ENCODE results near the gene C4orf50. TPM values are rescaled to one million over a fixed set of nuclear protein-coding genes. Genes with fewer than 3 reads are reported as not detected.
A peak's percentile ranks its signal among the peaks of the same experiment; 100 is the strongest.

Gene C4orf50
- total and polyA plus RNA-seq, 2 of the 8 experiments (the other 6 are each of a cell fraction or from before 2014, with no cell fraction given), result 0.08 to 0.22 TPM

DNA sequence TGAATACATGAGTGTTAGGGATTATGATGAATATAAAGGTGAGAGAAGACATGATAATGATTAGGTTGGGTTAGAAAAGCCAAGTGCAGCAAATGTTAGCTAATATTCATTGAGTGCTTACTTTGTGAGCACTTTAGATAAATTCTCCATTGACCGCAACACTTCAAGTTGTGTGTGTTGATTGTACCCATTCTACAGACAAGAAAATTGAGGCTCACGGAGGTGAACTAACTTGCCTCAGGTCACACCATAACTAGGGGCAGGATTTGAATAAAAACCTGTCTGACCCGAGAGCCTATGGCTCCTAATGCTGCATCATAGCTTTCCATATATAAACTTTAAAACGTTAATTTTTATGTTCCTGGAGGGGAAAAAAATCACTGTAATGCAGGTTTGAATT, 15.2 kb upstream of the C4orf50 start:
- no peak overlapping the region for H2BK20ac ChIP-seq (ENCODE audit: low read length)
- no peak overlapping the region for H2BK5ac ChIP-seq (ENCODE audit: low read depth, low read length)
- H2BK120ac ChIP-seq (replicated peaks; ENCODE audit: low read depth, low read length), result no peak overlapping the region
- H2AFZ ChIP-seq (ENCODE audit: low read length), result no peak overlapping the region
- no peak for FAIRE-seq
- no peak for DNase-seq (ENCODE audit: low read depth in 1 of 2, low spot score in 2 of 2)
- TF ChIP-seq TAF7 (optimal IDR thresholded peaks at IDR 0.05; ENCODE audit: borderline replicate concordance, low read depth, low read length) (no peak), KDM1A (IDR thresholded peaks at IDR 0.05; ENCODE audit: borderline replicate concordance, low read length) (peak; percentile 31; the same call in 1 of the 2 replicates)
- POLR2A ChIA-PET (ENCODE audit: partially characterized antibody), result no interaction called here
- H3K4me3 ChIP-seq (ENCODE audit: extremely low read depth in 1 of 4, insufficient read depth in 2 of 4, low read depth in 3 of 4, low read length in 4 of 4), result no peak overlapping the region
- H3K36me3 ChIP-seq (ENCODE audit: control insufficient read depth in 2 of 4, insufficient read depth in 4 of 4, low read length in 3 of 4), result no peaks in the 10 kb centered on the region
- H2BK12ac ChIP-seq (ENCODE audit: low read depth, low read length), result no peak overlapping the region
- no peaks in the 10 kb centered on the region; a peak in 1 of 7 replicates for H3K27me3 ChIP-seq (replicated peaks in 1 of 4; ENCODE audit: control insufficient read depth in 3 of 4, extremely low read depth in 1 of 4, insufficient read depth in 3 of 4, low read length in 3 of 4)
- H3K23ac ChIP-seq (ENCODE audit: insufficient read length), result no peak overlapping the region
- CTCF ChIA-PET (ENCODE audit: partially characterized antibody), result interaction anchor here (0.9 to 6.7 kb wide), 7 partner anchors 8 to 218 kb away, joined by 3 to 64 read pairs (median 7); partner anchors contain the start of gene C4orf50
- H2BK15ac ChIP-seq (ENCODE audit: low read length), result no peak overlapping the region
- H3K27ac ChIP-seq (ENCODE audit: low read depth, low read length), result no peak overlapping the region
- H4K91ac ChIP-seq (replicated peaks; ENCODE audit: insufficient read length, low read length), result no peak overlapping the region
- no peak overlapping the region for H3K4me2 ChIP-seq (ENCODE audit: insufficient read depth in 1 of 2, low read depth in 2 of 2, low read length in 2 of 2)
- peaks cover under 1% of the 10 kb centered on the region; the same call in 1 of the 2 replicates for H3K23me2 ChIP-seq (ENCODE audit: low read depth, low read length)
- no peaks in the 10 kb centered on the region for H3K9me3 ChIP-seq (ENCODE audit: insufficient read depth in 2 of 2, low read depth in 1 of 2, low read length in 1 of 2)
- H3K79me1 ChIP-seq (ENCODE audit: low read depth, low read length), result no peaks in the 10 kb centered on the region
- H3K9ac ChIP-seq (replicated peaks in 1 of 4; ENCODE audit: extremely low read depth in 1 of 4, low read depth in 3 of 4, low read length in 3 of 4), result no peak overlapping the region
- H3K14ac ChIP-seq (ENCODE audit: insufficient read length), result no peak overlapping the region
- no peak overlapping the region for H2AK5ac ChIP-seq (ENCODE audit: low read depth, low read length)
- no peak overlapping the region for H4K8ac ChIP-seq (ENCODE audit: extremely low read depth, insufficient read depth, low read length)
- no peaks in the 10 kb centered on the region for H4K20me1 ChIP-seq (replicated peaks in 1 of 2; ENCODE audit: control insufficient read depth in 1 of 2, insufficient read depth in 2 of 2, low read length in 2 of 2)
- H3K56ac ChIP-seq (replicated peaks; ENCODE audit: insufficient read length, low read depth, low read length), result no peak overlapping the region
- no peak overlapping the region for H3K4ac ChIP-seq (replicated peaks; ENCODE audit: insufficient read length, low read depth, low read length)
- H3K79me2 ChIP-seq (ENCODE audit: control insufficient read depth in 1 of 2, insufficient read depth in 2 of 2, low read length in 2 of 2), result no peaks in the 10 kb centered on the region
- peaks cover 0 to 9% (median 3%) of the 10 kb centered on the region in 4 experiments; a peak in 5 of 7 replicates for H3K4me1 ChIP-seq (replicated peaks in 1 of 4; ENCODE audit: control insufficient read depth in 3 of 4, insufficient read depth in 4 of 4, low read length in 3 of 4)
- H4K5ac ChIP-seq (ENCODE audit: insufficient read length, low read depth, low read length), result no peak overlapping the region
- 70% methylated on average over 4 of the region's 4 CpGs; no CpG with 5 or more reads in 1 of the 2 experiments for WGBS, 2 experiments (ENCODE audit: extremely low coverage in 1 of 2, insufficient coverage in 1 of 2, insufficient read length in 1 of 2, insufficient replicate concordance in 2 of 2, low coverage in 1 of 2, low lambda C conversion rate in 2 of 2, missing lambda C conversion rate in 1 of 2)
- no peak overlapping the region for H3K18ac ChIP-seq (ENCODE audit: extremely low read depth, low read length)

Measured in H1 (cell line).